HG02970 (cell line): ENCODE measurements around the gene ELMO3.

Source experiments
- ATAC-seq: cut with Tn5 transposase; IDR thresholded peaks from one replicate; pipeline ENCODE4 v1.9.1; 2021; ENCODE audit warnings: mild to moderate bottlenecking, moderate library complexity, moderate number of reproducible peaks; ENCODE audit not compliant: unreplicated experiment, low FRiP score

The ELMO3 gene

DNA sequence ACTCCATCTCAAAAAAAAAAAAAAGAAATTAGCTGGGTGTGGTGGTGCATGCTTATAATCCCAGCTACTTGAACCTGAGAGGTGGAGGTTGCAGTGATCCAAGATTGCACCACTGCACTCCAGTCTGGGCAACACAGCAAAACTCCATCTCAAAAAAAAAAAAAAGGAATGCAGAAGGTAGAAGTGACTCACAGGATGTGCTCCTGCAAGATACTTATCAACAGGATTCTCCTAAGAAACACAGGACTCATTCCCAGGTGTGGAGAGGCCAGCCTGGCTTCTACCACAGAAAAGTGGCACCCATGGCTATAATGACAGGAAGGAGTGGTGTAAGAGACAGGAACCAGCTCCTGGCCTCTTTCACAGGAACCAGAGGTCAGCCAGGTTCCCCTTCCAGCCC is 13.8 kb downstream of the ELMO3 start:
- no peak for ATAC-seq

- no peak for ATAC-seq
Observed at GRCh38 chr16:67213197-67214019, 14.5 kb downstream of the ELMO3 start.

DNA sequence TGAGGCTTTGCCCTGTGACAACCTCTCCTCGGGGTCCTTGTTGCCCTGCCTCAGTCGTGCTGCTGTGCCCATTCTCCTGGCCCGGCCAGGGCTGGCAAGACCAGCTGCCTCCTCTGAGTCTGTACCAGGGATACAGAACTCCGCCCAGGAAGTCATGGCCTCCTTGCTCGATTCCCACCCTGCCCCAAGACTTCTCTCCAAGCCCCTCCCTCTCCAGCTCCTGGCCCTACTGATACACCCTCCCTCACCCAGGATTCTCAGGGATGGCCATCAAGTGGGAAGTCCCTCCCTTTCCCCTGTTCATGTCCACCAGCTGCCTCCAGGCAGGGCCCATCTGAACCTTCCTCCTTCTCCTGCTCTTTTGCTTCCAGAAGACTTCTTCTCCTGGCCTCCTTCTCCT is 16.8 kb downstream of the ELMO3 start:
- ATAC-seq: no peak

GRCh38 chr16:67216612-67217490 is 17.9 kb downstream of the ELMO3 start:
- no peak for ATAC-seq

DNA sequence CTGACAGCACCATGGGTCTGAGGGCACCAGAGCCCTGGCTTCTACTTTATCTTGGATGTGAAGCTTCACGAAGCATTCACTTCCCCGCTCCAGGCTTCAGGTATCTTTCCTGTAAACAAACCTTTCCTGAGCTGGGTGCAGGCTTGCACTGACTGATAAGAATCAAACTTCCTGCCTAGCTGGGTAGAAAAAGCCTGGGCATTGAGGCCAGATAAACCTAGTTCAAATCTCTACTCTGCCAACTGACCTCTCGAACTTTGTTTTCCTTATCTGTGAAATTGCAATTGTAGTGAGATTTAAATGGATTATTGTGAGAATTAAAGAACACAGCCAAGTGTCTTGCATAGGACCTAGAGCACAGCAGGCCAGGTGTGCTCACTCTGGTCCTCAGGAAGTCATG is 25.1 kb downstream of the ELMO3 start:
- ATAC-seq: no peak

GRCh38 chr16:67226295-67226803 is 27.4 kb downstream of the ELMO3 start:
- ATAC-seq: no peak

DNA sequence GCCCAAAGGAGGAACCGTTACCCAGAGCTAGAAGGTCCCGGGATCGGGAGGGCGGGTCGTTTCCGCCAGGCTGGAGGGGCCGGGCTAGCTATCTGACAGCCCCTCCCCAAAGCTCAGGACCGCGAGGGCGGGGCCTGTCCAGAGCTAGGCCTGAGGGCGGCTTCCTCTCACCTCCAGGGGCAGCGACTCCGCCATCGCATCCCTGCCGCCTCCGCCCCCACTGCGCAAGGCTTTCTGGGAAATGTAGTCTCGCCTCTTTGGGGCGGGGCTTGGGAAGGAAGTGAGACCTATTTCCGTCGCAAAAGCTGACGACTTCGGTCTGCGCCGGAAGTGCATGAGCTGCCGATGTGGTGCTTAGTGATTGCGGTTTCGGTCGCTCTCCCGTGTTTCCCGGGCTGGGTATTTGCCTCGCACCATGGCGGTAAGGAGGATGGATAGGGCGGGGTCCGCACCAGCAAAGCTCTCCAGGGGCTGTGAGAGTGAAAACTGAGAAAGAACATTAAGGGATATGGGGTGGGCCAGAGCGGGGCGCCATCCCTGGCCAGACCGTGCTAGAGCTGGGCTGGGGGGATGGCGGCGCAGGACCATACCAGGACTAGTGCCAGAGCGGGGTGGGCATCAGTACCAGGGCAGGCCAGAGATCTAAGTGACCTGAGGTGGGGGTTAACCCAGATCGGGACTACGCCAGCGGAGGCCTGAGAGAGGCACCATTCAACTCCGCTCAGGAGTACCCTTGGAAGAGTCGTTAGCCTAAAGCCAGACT is 28.1 kb downstream of the ELMO3 start, which contains the start of gene TMEM208:
TMEM208 (plus strand) TSS at position 327 of the 763 bp plus-strand sequence; CDS start at position 416, 89 bp downstream.
- peak; percentile 86 for ATAC-seq

GRCh38 chr16:67227567-67227921 is 28.6 kb downstream of the ELMO3 start:
- ATAC-seq: no peak

- ATAC-seq: no peak
Observed at GRCh38 chr16:67228034-67228785, 29.3 kb downstream of the ELMO3 start.

GRCh38 chr16:67228905-67229304 is 30.0 kb downstream of the ELMO3 start:
- no peak for ATAC-seq

- no peak for ATAC-seq
Observed at GRCh38 chr16:67229906-67230808, 31.2 kb downstream of the ELMO3 start.

- no peak for ATAC-seq
Observed at GRCh38 chr16:67230809-67231660, 32.1 kb downstream of the ELMO3 start.

DNA sequence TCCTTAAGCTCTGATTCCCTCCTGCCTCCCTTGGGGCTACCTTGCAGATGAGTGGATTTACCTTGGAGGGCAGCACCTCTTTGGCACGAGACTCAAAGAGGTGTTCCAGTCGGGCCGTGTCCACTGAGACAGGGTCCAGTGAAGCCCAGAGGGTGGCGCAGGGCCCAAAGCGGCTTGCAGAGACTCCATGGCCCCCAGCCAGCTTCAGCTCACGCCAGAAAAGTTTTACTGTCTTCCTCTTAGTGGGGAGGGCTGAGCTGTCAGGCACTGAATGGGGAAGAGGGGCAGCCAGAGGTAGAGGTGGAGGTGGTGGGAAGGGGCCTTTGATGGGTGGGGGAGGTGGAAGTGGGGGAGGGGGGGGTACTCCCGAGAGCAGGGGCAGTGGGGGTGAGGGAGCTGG is 34.7 kb downstream of the ELMO3 start:
- ATAC-seq: no peak

- no peak for ATAC-seq
Observed at GRCh38 chr16:67234180-67234597, 35.3 kb downstream of the ELMO3 start.

- no peak for ATAC-seq
Observed at GRCh38 chr16:67235816-67236562, 37.1 kb downstream of the ELMO3 start.

DNA sequence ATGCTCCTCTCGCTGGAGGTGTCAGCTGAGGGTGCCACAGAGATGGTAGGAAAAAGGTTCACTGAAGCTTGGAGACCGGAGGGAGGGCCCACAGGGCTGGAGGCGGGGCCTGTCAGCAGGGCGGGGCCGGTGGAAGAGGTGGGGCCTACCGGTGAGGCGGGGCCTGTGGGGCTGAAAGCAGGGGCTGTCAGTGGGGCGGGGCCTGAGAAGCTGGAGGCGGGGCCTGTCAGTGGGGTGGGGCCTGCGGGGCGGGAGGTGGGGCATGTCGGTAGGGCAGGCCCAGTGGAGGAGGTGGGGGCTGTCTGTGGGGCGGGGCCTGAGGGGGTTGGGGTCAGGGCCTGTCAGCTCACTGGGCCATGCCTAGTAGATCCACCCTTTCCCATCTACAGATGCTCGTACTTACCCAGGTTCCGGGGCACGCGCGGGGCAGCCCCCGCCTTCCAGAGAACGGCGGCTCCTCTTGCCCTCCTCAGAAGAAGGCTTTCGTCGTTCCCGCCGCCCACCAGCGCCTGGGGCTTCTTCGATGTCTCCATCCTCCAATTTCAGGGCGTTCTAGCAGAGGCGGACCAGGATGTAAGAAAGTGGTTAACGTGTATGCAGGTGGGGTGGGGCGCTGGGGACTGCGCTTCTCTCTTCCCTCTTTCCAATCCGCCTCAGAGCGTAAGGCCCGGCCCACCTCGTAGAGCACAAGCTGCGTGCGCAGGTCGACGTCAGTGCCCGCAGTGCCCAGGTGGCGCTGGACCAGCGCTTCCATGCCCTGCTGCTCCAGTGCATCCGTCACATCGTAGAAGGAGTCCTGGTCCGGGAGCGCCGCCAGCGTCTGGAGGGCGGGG is 37.8 kb downstream of the ELMO3 start:
- no peak for ATAC-seq
